Muscle of arm (tissue), 12 donors: Measurements from ENCODE around the gene WT1. TPM values are rescaled to one million over a fixed set of nuclear protein-coding genes. Genes with fewer than 3 reads are reported as not detected.

Source experiments
- polyA plus RNA-seq, 12 donors: library from polyadenylated mRNA; unstranded; fragments of 120-200 nt; gene quantifications; one replicate each; pipeline ENCODE4 v1.2.1, GENCODE V29; 2013; ENCODE audit not compliant: insufficient read length in 12 of 12

WT1 gene
- polyA plus RNA-seq, 12 donors, result 0.24 to 1.2 (median 0.30) TPM; not detected in 7

Other genes starting within 250 kb of the WT1 start
- 100 to 1,000 TPM in 11 of 12 donors, not detected in 1; 336 to 418 (median 380) TPM for gene EIF3M, start 148.3 kb upstream of the WT1 start, polyA plus RNA-seq